Measurements from ENCODE around the gene GMPR2.

Gene GMPR2

DNA sequence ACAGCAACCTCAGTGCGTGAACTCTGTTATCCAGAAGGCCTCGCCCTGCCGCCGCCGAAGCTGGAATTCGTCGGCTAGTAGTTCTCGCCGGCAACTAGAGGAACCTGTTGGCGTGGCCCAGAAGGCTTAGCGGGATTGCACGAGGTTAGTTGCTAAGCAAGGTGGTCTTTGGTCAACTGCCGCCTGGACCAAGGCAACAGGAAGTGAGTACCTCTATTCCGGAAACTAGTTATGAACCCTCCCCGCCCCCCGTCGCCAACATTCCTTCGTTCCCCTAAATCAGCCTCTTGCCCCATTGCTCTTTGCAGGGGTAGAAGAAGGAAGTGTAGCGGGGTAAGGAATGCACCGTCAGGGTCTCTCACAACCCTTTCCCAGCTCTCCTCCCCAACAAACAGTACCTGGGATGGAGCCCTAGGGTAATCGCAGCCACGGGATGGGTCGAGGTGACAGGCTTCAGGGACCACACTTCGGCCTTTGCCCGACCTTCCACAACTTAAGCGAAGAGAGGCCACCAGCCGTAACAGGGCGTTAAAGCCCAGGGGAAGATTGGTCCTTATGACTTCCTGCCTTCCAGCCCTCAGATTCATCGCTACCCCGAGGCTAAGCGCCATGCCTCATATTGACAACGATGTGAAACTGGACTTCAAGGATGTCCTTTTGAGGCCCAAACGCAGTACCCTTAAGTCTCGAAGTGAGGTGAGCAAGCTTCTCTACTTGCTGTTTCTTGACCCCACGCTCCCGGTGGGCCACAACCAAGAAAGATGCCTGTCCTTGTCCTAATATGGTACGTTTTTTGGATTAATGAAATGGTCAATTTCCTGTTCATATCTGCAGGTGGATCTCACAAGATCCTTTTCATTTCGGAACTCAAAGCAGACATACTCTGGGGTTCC lies at the start of gene GMPR2:
Gene GMPR2, plus strand, starts transcription at position 285 of the 893 bp plus-strand sequence. Its CDS starts 325 bp downstream, at position 610.
- Mint-ChIP-seq H3K4me1 (peaks cover 27% of the 10 kb centered on the region), H3K27ac (peak within 1 kb of the TSS; percentile 92 to 99 (median 97)), H3K9me3 (no peaks in the 10 kb centered on the region)

DNA sequence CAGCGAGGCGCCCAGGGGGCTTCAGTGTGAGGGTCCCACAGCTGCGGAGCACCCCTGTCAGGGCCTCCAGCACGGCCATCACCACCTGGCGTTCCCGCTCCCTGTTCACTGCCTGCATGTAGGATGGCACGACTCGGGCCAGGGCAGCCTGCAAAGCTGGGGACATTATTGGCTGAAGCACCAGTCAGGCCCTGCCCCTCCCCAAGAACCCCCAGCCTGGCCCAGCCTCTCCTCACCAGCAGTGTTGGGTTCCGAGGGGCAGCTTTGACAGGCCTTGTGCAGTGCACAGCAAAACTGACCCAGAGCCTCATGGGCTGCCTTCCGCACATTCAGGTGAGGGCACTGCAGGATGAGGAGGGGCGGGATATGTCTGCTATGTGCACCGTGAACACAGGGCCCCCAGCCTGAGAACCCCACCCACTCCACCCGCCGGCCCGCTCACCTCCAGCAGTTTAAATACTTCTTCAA lies 49.7 kb upstream of the GMPR2 start:
- TF ChIP-seq, protein P1, sequence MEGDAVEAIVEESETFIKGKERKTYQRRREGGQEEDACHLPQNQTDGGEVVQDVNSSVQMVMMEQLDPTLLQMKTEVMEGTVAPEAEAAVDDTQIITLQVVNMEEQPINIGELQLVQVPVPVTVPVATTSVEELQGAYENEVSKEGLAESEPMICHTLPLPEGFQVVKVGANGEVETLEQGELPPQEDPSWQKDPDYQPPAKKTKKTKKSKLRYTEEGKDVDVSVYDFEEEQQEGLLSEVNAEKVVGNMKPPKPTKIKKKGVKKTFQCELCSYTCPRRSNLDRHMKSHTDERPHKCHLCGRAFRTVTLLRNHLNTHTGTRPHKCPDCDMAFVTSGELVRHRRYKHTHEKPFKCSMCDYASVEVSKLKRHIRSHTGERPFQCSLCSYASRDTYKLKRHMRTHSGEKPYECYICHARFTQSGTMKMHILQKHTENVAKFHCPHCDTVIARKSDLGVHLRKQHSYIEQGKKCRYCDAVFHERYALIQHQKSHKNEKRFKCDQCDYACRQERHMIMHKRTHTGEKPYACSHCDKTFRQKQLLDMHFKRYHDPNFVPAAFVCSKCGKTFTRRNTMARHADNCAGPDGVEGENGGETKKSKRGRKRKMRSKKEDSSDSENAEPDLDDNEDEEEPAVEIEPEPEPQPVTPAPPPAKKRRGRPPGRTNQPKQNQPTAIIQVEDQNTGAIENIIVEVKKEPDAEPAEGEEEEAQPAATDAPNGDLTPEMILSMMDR (IDR thresholded peaks at IDR 0.05; ENCODE audit: unreplicated experiment in 3 of 3): no peak
- H3K9me3 Mint-ChIP-seq: no peaks in the 10 kb centered on the region

More for the DNA sequence above, at the start of gene GMPR2:
- Mint-ChIP-seq H3K27me3 (ENCODE audit: low read depth) (no peaks in the 10 kb centered on the region), H3K4me3 (peak within 1 kb of the TSS; percentile 90 to 98 (median 94)), H3K36me3 (ENCODE audit: low read depth) (peaks cover 33% of the 10 kb centered on the region)
- TF ChIP-seq, protein P1 (IDR thresholded peaks at IDR 0.05; ENCODE audit: unreplicated experiment in 3 of 3): no peak

DNA sequence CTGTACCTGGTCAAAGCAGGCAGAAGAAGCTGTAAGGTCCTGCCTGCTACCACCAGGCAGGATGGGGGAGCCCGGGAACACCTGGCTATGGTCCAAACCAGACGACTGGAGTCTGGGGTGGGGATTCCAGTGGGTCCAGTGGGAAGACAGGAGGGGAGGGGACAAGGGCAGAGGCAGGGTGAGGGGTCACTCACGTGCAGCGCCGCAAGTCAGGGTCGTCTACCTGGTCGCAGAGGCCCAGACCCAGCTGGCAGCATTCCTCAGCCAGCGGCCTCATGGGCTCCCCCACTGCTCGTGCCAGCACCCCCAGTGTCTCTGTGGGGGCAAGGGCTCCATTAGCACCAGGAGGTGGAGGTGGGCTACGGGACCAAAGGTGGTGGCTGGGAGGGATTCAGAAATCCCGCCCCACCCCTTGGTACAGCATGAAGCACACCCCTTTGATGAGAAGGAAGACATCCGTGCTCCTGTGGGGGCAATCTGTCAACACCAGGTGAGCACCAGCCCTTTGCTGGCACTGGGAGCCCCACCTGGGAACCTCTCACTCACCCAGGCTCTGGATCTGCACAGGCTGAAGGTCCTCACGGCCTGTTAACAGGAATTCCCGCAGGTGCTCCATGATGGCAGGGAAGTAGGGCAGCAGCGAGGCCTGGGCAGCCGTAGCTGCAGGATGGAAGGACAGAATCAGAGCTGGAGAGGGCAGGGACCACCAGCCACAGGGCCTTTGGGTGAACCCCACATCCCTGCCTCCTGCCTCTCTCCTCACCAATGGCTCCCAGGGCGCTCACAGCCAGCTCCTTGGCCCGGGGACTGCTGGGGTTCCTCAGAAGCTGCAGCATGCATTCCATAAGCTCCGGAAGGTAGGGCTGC lies 48.4 kb upstream of the GMPR2 start:
- Mint-ChIP-seq H3K36me3 (ENCODE audit: low read depth) (peaks cover 34% of the 10 kb centered on the region), H3K27me3 (ENCODE audit: low read depth) (no peaks in the 10 kb centered on the region), H3K4me1 (peaks cover 27% of the 10 kb centered on the region), H3K9me3 (no peaks in the 10 kb centered on the region), H3K27ac (no peak overlapping the region), H3K4me3 (peak overlapping the region in 1 of 3 experiments; percentile 40)
- TF ChIP-seq, protein P1 (IDR thresholded peaks at IDR 0.05; ENCODE audit: unreplicated experiment in 3 of 3): no peak

More for the DNA sequence above, 49.7 kb upstream of the GMPR2 start:
- Mint-ChIP-seq H3K4me1 (peaks cover 21% of the 10 kb centered on the region), H3K36me3 (ENCODE audit: low read depth) (peaks cover 35% of the 10 kb centered on the region), H3K27me3 (ENCODE audit: low read depth) (no peaks in the 10 kb centered on the region), H3K27ac (no peak overlapping the region), H3K4me3 (no peak overlapping the region)

DNA sequence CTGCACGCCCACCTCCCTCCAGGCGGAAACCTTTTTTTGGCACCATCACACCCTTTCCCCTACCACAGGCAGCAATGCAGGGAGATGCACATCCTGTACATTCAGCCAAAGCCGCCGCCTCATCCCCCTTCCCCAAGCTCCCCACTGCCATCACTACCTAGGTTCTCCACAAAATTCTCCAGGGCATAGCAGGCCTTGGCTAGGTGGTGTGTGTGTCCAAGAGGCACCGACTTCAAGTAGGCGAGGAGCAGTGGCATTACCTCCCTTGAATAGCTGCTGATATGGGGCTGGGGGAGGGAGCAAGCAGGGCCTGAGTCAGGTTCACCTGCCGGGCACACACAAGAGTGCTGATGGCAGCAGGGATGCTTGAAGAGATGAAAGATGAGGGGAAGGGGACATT lies 47.7 kb upstream of the GMPR2 start:
- Mint-ChIP-seq H3K36me3 (ENCODE audit: low read depth) (peaks cover 31% of the 10 kb centered on the region), H3K9me3 (no peaks in the 10 kb centered on the region), H3K27me3 (ENCODE audit: low read depth) (no peaks in the 10 kb centered on the region), H3K4me3 (peak overlapping the region in 2 of 3 experiments; percentile 24 to 46), H3K27ac (no peak overlapping the region), H3K4me1 (peaks cover 27% of the 10 kb centered on the region)
- TF ChIP-seq, protein P1 (IDR thresholded peaks at IDR 0.05; ENCODE audit: unreplicated experiment in 3 of 3): no peak

DNA sequence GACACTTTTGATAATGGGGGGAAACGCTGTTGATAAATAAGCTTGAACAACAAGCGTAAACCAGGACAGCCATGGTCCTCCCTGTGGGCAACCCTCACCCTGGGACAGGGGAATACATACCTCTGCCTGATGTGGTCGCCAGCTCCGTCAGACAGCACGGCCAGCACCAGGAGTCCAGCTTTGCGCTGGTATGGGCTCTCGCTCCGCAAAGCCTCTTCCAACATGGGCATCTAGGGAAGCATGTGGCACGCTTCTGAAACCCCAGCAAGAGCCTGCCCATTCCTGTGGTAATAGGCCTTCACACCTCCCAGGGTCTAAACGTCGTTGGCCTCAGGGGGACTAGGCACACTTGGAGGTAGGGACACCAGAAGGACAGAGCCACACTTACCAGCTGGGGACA lies 47.0 kb upstream of the GMPR2 start:
- Mint-ChIP-seq H3K4me3 (peak overlapping the region in 2 of 3 experiments; percentile 47 to 55), H3K36me3 (ENCODE audit: low read depth) (peaks cover 29% of the 10 kb centered on the region), H3K27me3 (ENCODE audit: low read depth) (no peaks in the 10 kb centered on the region), H3K9me3 (no peaks in the 10 kb centered on the region), H3K4me1 (peaks cover 29% of the 10 kb centered on the region), H3K27ac (no peak overlapping the region)
- TF ChIP-seq, protein P1 (IDR thresholded peaks at IDR 0.05; ENCODE audit: unreplicated experiment in 3 of 3): no peak

Measured in nephron (organoid).